HCT116 (cell line): ENCODE results near the gene KRI1. TPM values are rescaled to one million over a fixed set of nuclear protein-coding genes. Genes with fewer than 3 reads are reported as not detected.

ENCODE experiments used
- ATAC-seq: fragments of 200-7000 bp; cut with Tn5 transposase; 2 replicates; pipeline ENCODE4 v1.9.1; 2020; ENCODE audit warnings: mild to moderate bottlenecking, moderate library complexity
- BruUV-seq: library from RNA; stranded (reverse); fragments of 400-500 nt; replicated peaks from 2 replicates; lab custom pipeline; 2021; lab: Mats Ljungman, UMichigan
- CTCF ChIA-PET: fragments of 300-600 bp; sonication (Branson Sonifier 250); formaldehyde crosslinking; loops from one replicate; lab custom pipeline; 2021; ENCODE audit warnings: antibody characterized with exemption; lab: Charles Lee
- POLR2A ChIA-PET: fragments of 300-600, 350-600 bp; sonication (Branson Sonifier 250); formaldehyde crosslinking; loops from one replicate; lab custom pipeline; 2021; ENCODE audit warnings: antibody characterized with exemption; lab: Charles Lee
- RAD21 ChIA-PET, 2 experiments: fragments of 300-600 bp; sonication (Branson Sonifier 250); formaldehyde crosslinking; loops; one replicate each; lab custom pipeline; 2023; ENCODE audit warnings: low total read pairs in 2 of 2; ENCODE audit not compliant: uncharacterized antibody in 2 of 2, unreplicated experiment in 2 of 2, low non-redundant PET in 1 of 2; lab: Charles Lee
- DNase-seq: peaks from one replicate; pipeline ENCODE4 v3.0.0-alpha.2; 2010; ENCODE audit warnings: low read depth, low spot score
- H2AFZ ChIP-seq: fragments of 200-600 bp; shearing (Covaris generic), sonication (generic); 2 replicates; pipeline ENCODE4 v1.6.1; 2017; ENCODE audit warnings: low read depth, mixed run types, mixed read lengths, antibody characterized with exemption, low read length; ENCODE audit not compliant: poor library complexity, severe bottlenecking
- H3K27ac ChIP-seq: 2 replicates; pipeline ENCODE4 v1.5.1; 2012; ENCODE audit warnings: low read depth, low read length
- H3K27me3 ChIP-seq: fragments of 200-600 bp; sonication (generic); 2 replicates; pipeline ENCODE4 v1.6.1; 2016; ENCODE audit warnings: mixed run types, low read length, mixed read lengths; ENCODE audit not compliant: insufficient read depth
- H3K36me3 ChIP-seq, 2 experiments: fragments of 200-500 bp in 1 of 2; fragments of 200-600 bp in 1 of 2; sonication (Bioruptor generic) in 1 of 2; sonication (generic) in 1 of 2; 2 replicates each; pipeline versions ENCODE4 v1.5.1 to v1.6.1; 2014 to 2016; ENCODE audit warnings: low read length in 2 of 2, inconsistent platforms in 1 of 2, mixed read lengths in 1 of 2, mixed run types in 1 of 2; ENCODE audit not compliant: insufficient read depth in 2 of 2, control insufficient read depth in 1 of 2
- H3K4me1 ChIP-seq, 2 experiments: fragments of 200-600 bp in 1 of 2; sonication (generic) in 1 of 2; 2 replicates each; pipeline versions ENCODE4 v1.5.1 to v1.6.1; 2012 to 2017; ENCODE audit warnings: low read length in 2 of 2, inconsistent platforms in 1 of 2, mild to moderate bottlenecking in 1 of 2, mixed read lengths in 1 of 2, mixed run types in 1 of 2, moderate library complexity in 1 of 2; ENCODE audit not compliant: insufficient read depth in 2 of 2, control insufficient read depth in 1 of 2
- H3K4me2 ChIP-seq: fragments of 200-600 bp; sonication (generic); 2 replicates; pipeline ENCODE4 v1.6.1; 2017; ENCODE audit warnings: mixed run types, low read length, mixed read lengths
- H3K4me3 ChIP-seq, 2 experiments: fragments of 200-600 bp in 1 of 2; sonication (generic) in 1 of 2; replicated peaks in 1 of 2; 2 replicates each; pipeline ENCODE4 v1.5.1; 2011 to 2016; ENCODE audit warnings: low read length in 2 of 2, control low read depth in 1 of 2, low read depth in 1 of 2, mild to moderate bottlenecking in 1 of 2, mixed read lengths in 1 of 2, mixed run types in 1 of 2
- H3K79me2 ChIP-seq: fragments of 200-600 bp; sonication (generic); 2 replicates; pipeline ENCODE4 v1.6.1; 2017; ENCODE audit warnings: mild to moderate bottlenecking, mixed run types, low read length, moderate library complexity, mixed read lengths; ENCODE audit not compliant: insufficient read depth
- H3K9ac ChIP-seq: fragments of 200-600 bp; sonication (generic); 2 replicates; pipeline ENCODE4 v1.6.1; 2016; ENCODE audit warnings: low read length, mixed read lengths
- H3K9me2 ChIP-seq: fragments of 200-600 bp; sonication (generic), shearing (Covaris generic); 2 replicates; pipeline ENCODE4 v1.6.1; 2017; ENCODE audit warnings: mixed run types, mild to moderate bottlenecking, moderate library complexity; ENCODE audit not compliant: insufficient read depth
- H3K9me3 ChIP-seq, 2 experiments: fragments of 200-500 bp in 1 of 2; fragments of 200-600 bp in 1 of 2; sonication (Bioruptor generic) in 1 of 2; sonication (generic) in 1 of 2; 2 replicates each; pipeline ENCODE4 v1.6.1; 2014 to 2017; ENCODE audit warnings: low read length in 2 of 2, mixed read lengths in 2 of 2, inconsistent platforms in 1 of 2, low read depth in 1 of 2, mild to moderate bottlenecking in 1 of 2, mixed run types in 1 of 2, moderate library complexity in 1 of 2; ENCODE audit not compliant: control insufficient read depth in 1 of 2, insufficient read depth in 1 of 2
- H4K20me1 ChIP-seq: fragments of 200-600 bp; sonication (generic), shearing (Covaris generic); 2 replicates; pipeline ENCODE4 v1.6.1; 2017; ENCODE audit warnings: mixed run types, mild to moderate bottlenecking, moderate library complexity; ENCODE audit not compliant: insufficient read depth
- CEBPB ChIP-seq: IDR thresholded peaks from 2 replicates; pipeline ENCODE4 v1.6.1; 2012; ENCODE audit warnings: low read depth
- EGR1 ChIP-seq: IDR thresholded peaks from 2 replicates; pipeline ENCODE4 v1.6.1; 2012; ENCODE audit warnings: low read depth
- ELF1 ChIP-seq: IDR thresholded peaks from 2 replicates; pipeline ENCODE4 v1.6.1; 2012; ENCODE audit warnings: low read depth, borderline replicate concordance
- EZH2 ChIP-seq: fragments of 200-600 bp; sonication (generic); IDR thresholded peaks from 2 replicates; pipeline ENCODE4 v1.6.1; 2017; ENCODE audit warnings: antibody characterized with exemption, mixed run types
- EZH2phosphoT487 ChIP-seq: fragments of 200-600 bp; IDR thresholded peaks from 2 replicates; pipeline ENCODE4 v1.6.1; 2018; ENCODE audit warnings: antibody characterized with exemption, borderline replicate concordance
- POLR2A ChIP-seq: IDR thresholded peaks from 2 replicates; pipeline ENCODE4 v1.7.0; 2011; ENCODE audit warnings: borderline replicate concordance; ENCODE audit not compliant: insufficient read depth, insufficient read length; ENCODE audit errors: extremely low read depth
- POLR2AphosphoS5 ChIP-seq: IDR thresholded peaks from 2 replicates; pipeline ENCODE4 v1.6.1; 2011; ENCODE audit warnings: mild to moderate bottlenecking, low read depth, low read length, moderate library complexity
- RAD21 ChIP-seq: IDR thresholded peaks from 2 replicates; pipeline ENCODE4 v1.6.1; 2012; ENCODE audit warnings: low read depth, mild to moderate bottlenecking
- SIN3A ChIP-seq: IDR thresholded peaks from 2 replicates; pipeline ENCODE4 v1.6.1; 2012; ENCODE audit warnings: low read depth
- SP1 ChIP-seq: IDR thresholded peaks from 2 replicates; pipeline ENCODE4 v1.6.1; 2012; ENCODE audit warnings: low read depth
- SRF ChIP-seq: IDR thresholded peaks from 2 replicates; pipeline ENCODE4 v1.6.1; 2012; ENCODE audit warnings: low read depth
- TCF7L2 ChIP-seq: IDR thresholded peaks from 2 replicates; pipeline ENCODE4 v1.7.0; 2011; ENCODE audit warnings: borderline replicate concordance, inconsistent platforms; ENCODE audit not compliant: insufficient read depth, insufficient read length; ENCODE audit errors: extremely low read depth
- YY1 ChIP-seq: IDR thresholded peaks from 2 replicates; pipeline ENCODE4 v1.6.1; 2011; ENCODE audit warnings: low read length, low read depth, moderate library complexity, mild to moderate bottlenecking; ENCODE audit not compliant: insufficient replicate concordance; ENCODE audit errors: extremely low read depth
- ZFX ChIP-seq: fragments of 450-650 bp; IDR thresholded peaks from 2 replicates; pipeline ENCODE4 v1.6.1; 2017
- ZNF274 ChIP-seq: fragments of 200-500 bp; sonication (Bioruptor generic); IDR thresholded peaks from 2 replicates; pipeline ENCODE4 v1.6.1; 2014; ENCODE audit warnings: mild to moderate bottlenecking, low read depth, low read length, inconsistent platforms
- intact Hi-C: fragments of 100-400 bp; cut with micrococcal nuclease; formaldehyde crosslinking; loops from 2 replicates; pipeline ENCODE4 v1.10.0; 2022
- total RNA-seq: library from RNA; stranded (reverse); gene quantifications from one replicate; pipeline ENCODE4 v1.2.1, GENCODE V29; 2021; ENCODE audit not compliant: unreplicated experiment
- TF ChIP-seq, protein P1 (sequence below): IDR thresholded peaks from 2 replicates; pipeline ENCODE4 v1.6.1; 2012
- TF ChIP-seq, protein P2 (sequence below): IDR thresholded peaks from 2 replicates; pipeline ENCODE4 v1.6.1; 2012; ENCODE audit warnings: low read depth
- TF ChIP-seq, protein P3 (sequence below), 3 experiments: fragments of 200-600 bp in 1 of 3; sonication (generic) in 1 of 3; IDR thresholded peaks in 2 of 3; conservative IDR thresholded peaks in 1 of 3; 2 replicates each; pipeline ENCODE4 v1.5.1; 2012 to 2017; ENCODE audit warnings: low read depth in 2 of 3, low read length in 2 of 3, antibody characterized with exemption in 1 of 3, borderline replicate concordance in 1 of 3, control low read depth in 1 of 3, mild to moderate bottlenecking in 1 of 3, mixed read lengths in 1 of 3, mixed run types in 1 of 3, moderate library complexity in 1 of 3; ENCODE audit not compliant: insufficient read depth in 1 of 3
- TF ChIP-seq, protein P4 (sequence below): IDR thresholded peaks from 2 replicates; pipeline ENCODE4 v1.6.1; 2012
- TF ChIP-seq, protein P5 (sequence below): IDR thresholded peaks from 2 replicates; pipeline ENCODE4 v1.6.1; 2011; ENCODE audit warnings: mild to moderate bottlenecking, low read length, moderate library complexity; ENCODE audit not compliant: insufficient replicate concordance; ENCODE audit errors: extremely low read depth

Gene KRI1
- total RNA-seq, 1 experiment from 2014 or later, result 44.0 TPM

DNA sequence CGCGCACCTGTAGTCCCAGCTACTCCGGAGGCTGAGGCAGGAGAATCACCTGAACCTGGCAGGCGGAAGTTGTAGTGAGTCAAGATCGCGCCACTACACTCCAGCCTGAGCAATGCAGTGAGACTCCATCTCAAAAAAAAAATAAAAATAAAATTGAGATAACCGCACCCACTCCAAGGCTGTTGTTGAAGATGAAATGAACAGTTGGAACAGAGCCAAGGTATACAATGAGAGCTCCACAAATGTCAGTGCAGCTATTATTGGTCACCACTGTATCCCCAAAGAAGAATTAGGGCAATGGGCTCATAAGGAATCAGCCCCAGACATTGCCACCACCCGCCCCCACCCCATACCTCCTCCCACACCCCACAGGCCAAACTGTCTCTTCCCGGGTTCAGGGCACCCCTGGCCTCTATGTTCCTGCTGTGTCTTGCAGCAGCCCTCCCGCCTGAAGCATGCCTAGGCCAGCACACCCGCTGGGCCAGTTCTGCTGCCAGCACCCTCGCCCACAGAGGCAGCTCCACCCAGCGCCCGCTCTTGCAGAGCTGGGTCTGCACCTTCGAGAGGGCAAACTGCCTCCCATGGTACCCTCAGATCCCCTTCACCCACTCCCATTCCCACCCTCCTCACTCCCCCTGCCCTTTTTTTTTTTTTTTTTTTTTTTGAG, 45.0 kb downstream of the KRI1 start:
- H3K9ac ChIP-seq, result no peak overlapping the region
- H3K4me3 ChIP-seq, result no peak overlapping the region
- ChIA-PET POLR2A (no interaction called here), CTCF (interaction anchor here (0.6 to 1.1 kb wide), 2 partner anchors 21 to 23 kb away, joined by 3 read pairs; partner anchors contain the start of gene ATG4D), RAD21 (no interaction called here)
- no peaks in the 10 kb centered on the region for H3K9me2 ChIP-seq
- intact Hi-C loops, result no loop called here
- ATAC-seq (no peak), DNase-seq (no peak)
- TF ChIP-seq EZH2phosphoT487 (no peak), SP1 (no peak), POLR2AphosphoS5 (no peak), TCF7L2 (no peak), SRF (no peak), SIN3A (no peak), RAD21 (no peak), ZNF274 (no peak), ELF1 (no peak), EZH2 (no peak), CEBPB (no peak), ZFX (no peak), EGR1 (no peak), YY1 (no peak), POLR2A (no peak)
- TF ChIP-seq, protein P1, sequence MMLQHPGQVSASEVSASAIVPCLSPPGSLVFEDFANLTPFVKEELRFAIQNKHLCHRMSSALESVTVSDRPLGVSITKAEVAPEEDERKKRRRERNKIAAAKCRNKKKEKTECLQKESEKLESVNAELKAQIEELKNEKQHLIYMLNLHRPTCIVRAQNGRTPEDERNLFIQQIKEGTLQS, result no peak
- TF ChIP-seq, protein P2, sequence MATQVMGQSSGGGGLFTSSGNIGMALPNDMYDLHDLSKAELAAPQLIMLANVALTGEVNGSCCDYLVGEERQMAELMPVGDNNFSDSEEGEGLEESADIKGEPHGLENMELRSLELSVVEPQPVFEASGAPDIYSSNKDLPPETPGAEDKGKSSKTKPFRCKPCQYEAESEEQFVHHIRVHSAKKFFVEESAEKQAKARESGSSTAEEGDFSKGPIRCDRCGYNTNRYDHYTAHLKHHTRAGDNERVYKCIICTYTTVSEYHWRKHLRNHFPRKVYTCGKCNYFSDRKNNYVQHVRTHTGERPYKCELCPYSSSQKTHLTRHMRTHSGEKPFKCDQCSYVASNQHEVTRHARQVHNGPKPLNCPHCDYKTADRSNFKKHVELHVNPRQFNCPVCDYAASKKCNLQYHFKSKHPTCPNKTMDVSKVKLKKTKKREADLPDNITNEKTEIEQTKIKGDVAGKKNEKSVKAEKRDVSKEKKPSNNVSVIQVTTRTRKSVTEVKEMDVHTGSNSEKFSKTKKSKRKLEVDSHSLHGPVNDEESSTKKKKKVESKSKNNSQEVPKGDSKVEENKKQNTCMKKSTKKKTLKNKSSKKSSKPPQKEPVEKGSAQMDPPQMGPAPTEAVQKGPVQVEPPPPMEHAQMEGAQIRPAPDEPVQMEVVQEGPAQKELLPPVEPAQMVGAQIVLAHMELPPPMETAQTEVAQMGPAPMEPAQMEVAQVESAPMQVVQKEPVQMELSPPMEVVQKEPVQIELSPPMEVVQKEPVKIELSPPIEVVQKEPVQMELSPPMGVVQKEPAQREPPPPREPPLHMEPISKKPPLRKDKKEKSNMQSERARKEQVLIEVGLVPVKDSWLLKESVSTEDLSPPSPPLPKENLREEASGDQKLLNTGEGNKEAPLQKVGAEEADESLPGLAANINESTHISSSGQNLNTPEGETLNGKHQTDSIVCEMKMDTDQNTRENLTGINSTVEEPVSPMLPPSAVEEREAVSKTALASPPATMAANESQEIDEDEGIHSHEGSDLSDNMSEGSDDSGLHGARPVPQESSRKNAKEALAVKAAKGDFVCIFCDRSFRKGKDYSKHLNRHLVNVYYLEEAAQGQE, result no peak
- TF ChIP-seq, protein P3, sequence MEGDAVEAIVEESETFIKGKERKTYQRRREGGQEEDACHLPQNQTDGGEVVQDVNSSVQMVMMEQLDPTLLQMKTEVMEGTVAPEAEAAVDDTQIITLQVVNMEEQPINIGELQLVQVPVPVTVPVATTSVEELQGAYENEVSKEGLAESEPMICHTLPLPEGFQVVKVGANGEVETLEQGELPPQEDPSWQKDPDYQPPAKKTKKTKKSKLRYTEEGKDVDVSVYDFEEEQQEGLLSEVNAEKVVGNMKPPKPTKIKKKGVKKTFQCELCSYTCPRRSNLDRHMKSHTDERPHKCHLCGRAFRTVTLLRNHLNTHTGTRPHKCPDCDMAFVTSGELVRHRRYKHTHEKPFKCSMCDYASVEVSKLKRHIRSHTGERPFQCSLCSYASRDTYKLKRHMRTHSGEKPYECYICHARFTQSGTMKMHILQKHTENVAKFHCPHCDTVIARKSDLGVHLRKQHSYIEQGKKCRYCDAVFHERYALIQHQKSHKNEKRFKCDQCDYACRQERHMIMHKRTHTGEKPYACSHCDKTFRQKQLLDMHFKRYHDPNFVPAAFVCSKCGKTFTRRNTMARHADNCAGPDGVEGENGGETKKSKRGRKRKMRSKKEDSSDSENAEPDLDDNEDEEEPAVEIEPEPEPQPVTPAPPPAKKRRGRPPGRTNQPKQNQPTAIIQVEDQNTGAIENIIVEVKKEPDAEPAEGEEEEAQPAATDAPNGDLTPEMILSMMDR (IDR thresholded peaks at IDR 0.05 in 2 of 3, conservative IDR thresholded peaks at IDR 0.05 in 1 of 3; ENCODE audit: borderline replicate concordance in 1 of 3, insufficient read depth in 1 of 3, low read depth in 2 of 3, low read length in 2 of 3), result no peak
- TF ChIP-seq, protein P4, sequence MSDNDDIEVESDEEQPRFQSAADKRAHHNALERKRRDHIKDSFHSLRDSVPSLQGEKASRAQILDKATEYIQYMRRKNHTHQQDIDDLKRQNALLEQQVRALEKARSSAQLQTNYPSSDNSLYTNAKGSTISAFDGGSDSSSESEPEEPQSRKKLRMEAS, result no peak
- TF ChIP-seq, protein P5, sequence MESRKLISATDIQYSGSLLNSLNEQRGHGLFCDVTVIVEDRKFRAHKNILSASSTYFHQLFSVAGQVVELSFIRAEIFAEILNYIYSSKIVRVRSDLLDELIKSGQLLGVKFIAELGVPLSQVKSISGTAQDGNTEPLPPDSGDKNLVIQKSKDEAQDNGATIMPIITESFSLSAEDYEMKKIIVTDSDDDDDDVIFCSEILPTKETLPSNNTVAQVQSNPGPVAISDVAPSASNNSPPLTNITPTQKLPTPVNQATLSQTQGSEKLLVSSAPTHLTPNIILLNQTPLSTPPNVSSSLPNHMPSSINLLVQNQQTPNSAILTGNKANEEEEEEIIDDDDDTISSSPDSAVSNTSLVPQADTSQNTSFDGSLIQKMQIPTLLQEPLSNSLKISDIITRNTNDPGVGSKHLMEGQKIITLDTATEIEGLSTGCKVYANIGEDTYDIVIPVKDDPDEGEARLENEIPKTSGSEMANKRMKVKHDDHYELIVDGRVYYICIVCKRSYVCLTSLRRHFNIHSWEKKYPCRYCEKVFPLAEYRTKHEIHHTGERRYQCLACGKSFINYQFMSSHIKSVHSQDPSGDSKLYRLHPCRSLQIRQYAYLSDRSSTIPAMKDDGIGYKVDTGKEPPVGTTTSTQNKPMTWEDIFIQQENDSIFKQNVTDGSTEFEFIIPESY, result no peak
- no peaks in the 10 kb centered on the region for H3K36me3 ChIP-seq
- H3K4me1 ChIP-seq, result peaks cover 16 to 44% of the 10 kb centered on the region in 2 experiments; a peak in 3 of 4 replicates
- H2AFZ ChIP-seq, result no peak overlapping the region
- H3K27me3 ChIP-seq, result no peaks in the 10 kb centered on the region
- H3K9me3 ChIP-seq, result no peaks in the 10 kb centered on the region
- no TSS peak for BruUV-seq
- no peaks in the 10 kb centered on the region for H4K20me1 ChIP-seq
- no peak overlapping the region for H3K4me2 ChIP-seq
- H3K79me2 ChIP-seq, result no peaks in the 10 kb centered on the region
- H3K27ac ChIP-seq, result no peak overlapping the region
